ENCODE measurements around the gene ITSN1. TPM values are rescaled to one million over a fixed set of nuclear protein-coding genes. Genes with fewer than 3 reads are reported as not detected.

ITSN1 gene
- total and polyA plus RNA-seq, 2 experiments from 2014 or later, result 35.5 to 57.1 TPM

- H3K4me2 ChIP-seq (ENCODE audit: unreplicated experiment), result no peak overlapping the region
- peaks cover 25% of the 10 kb centered on the region for H3K4me1 ChIP-seq (ENCODE audit: insufficient read depth)
- no peaks in the 10 kb centered on the region for H3K9me2 ChIP-seq (ENCODE audit: insufficient read depth)
- no peak overlapping the region for H2AFZ ChIP-seq
- H3K9me3 ChIP-seq (ENCODE audit: low read depth), result no peaks in the 10 kb centered on the region
- H3K9ac ChIP-seq, result no peak overlapping the region
- no peak overlapping the region for H3K27ac ChIP-seq
- H3K4me3 ChIP-seq, result no peak overlapping the region
- 98% methylated on average over 6 of the region's 6 CpGs for WGBS, 2 experiments (ENCODE audit: low coverage in 1 of 2, low lambda C conversion rate in 2 of 2, missing lambda C conversion rate in 2 of 2)
- no peaks in the 10 kb centered on the region for H3K27me3 ChIP-seq (replicated peaks; ENCODE audit: insufficient read depth)
- in situ Hi-C loops (cut with MboI), result no loop called here
- H3F3A ChIP-seq (ENCODE audit: insufficient read depth), result peaks cover 17% of the 10 kb centered on the region
- H3K36me3 ChIP-seq (ENCODE audit: low read depth), result no peaks in the 10 kb centered on the region
- H3K79me2 ChIP-seq (ENCODE audit: insufficient read depth), result peaks cover 98% of the 10 kb centered on the region
- TF ChIP-seq EZH2phosphoT487 (IDR thresholded peaks at IDR 0.05; ENCODE audit: insufficient read depth, low read depth), result no peak
- no peak for TF ChIP-seq EZH2 (IDR thresholded peaks at IDR 0.05; ENCODE audit: insufficient read depth, poor library complexity, severe bottlenecking)
- peaks cover 5% of the 10 kb centered on the region for H4K20me1 ChIP-seq (ENCODE audit: insufficient read depth)
- no peak for DNase-seq
Measured at GRCh38 chr21:33691945-33692603, 49.8 kb downstream of the ITSN1 start.

GRCh38 chr21:33695813-33696212, 53.5 kb downstream of the ITSN1 start:
- Histone ChIP-seq H3K36me3 (ENCODE audit: low read depth) (no peaks in the 10 kb centered on the region), H3F3A (ENCODE audit: insufficient read depth) (peaks cover 7% of the 10 kb centered on the region; the same call in 1 of the 2 replicates), H3K9me3 (ENCODE audit: low read depth) (no peaks in the 10 kb centered on the region), H3K27ac (no peak overlapping the region), H3K27me3 (replicated peaks; ENCODE audit: insufficient read depth) (no peaks in the 10 kb centered on the region), H3K9me2 (ENCODE audit: insufficient read depth) (no peaks in the 10 kb centered on the region), H3K4me2 (ENCODE audit: unreplicated experiment) (no peak overlapping the region), H2AFZ (no peak overlapping the region), H3K4me1 (ENCODE audit: insufficient read depth) (peaks cover 13% of the 10 kb centered on the region), H3K79me2 (ENCODE audit: insufficient read depth) (peaks cover 100% of the 10 kb centered on the region), H3K4me3 (no peak overlapping the region), H4K20me1 (ENCODE audit: insufficient read depth) (peaks cover 5% of the 10 kb centered on the region), H3K9ac (no peak overlapping the region)
- TF ChIP-seq EZH2phosphoT487 (IDR thresholded peaks at IDR 0.05; ENCODE audit: insufficient read depth, low read depth) (no peak), EZH2 (IDR thresholded peaks at IDR 0.05; ENCODE audit: insufficient read depth, poor library complexity, severe bottlenecking) (no peak)
- DNase-seq, result no peak
- 84 to 93% methylated on average over 2 of the region's 2 CpGs for WGBS, 2 experiments (ENCODE audit: low coverage in 1 of 2, low lambda C conversion rate in 2 of 2, missing lambda C conversion rate in 2 of 2)
- in situ Hi-C loops (cut with MboI), result no loop called here

- Histone ChIP-seq H3F3A (ENCODE audit: insufficient read depth) (peaks cover 7% of the 10 kb centered on the region; the same call in 1 of the 2 replicates), H3K36me3 (ENCODE audit: low read depth) (no peaks in the 10 kb centered on the region), H3K4me2 (ENCODE audit: unreplicated experiment) (no peak overlapping the region), H3K4me3 (no peak overlapping the region), H3K4me1 (ENCODE audit: insufficient read depth) (peaks cover 13% of the 10 kb centered on the region), H3K9me2 (ENCODE audit: insufficient read depth) (no peaks in the 10 kb centered on the region), H2AFZ (no peak overlapping the region), H3K27me3 (replicated peaks; ENCODE audit: insufficient read depth) (no peaks in the 10 kb centered on the region), H3K27ac (no peak overlapping the region), H4K20me1 (ENCODE audit: insufficient read depth) (peaks cover 5% of the 10 kb centered on the region), H3K9me3 (ENCODE audit: low read depth) (no peaks in the 10 kb centered on the region), H3K79me2 (ENCODE audit: insufficient read depth) (peaks cover 100% of the 10 kb centered on the region), H3K9ac (no peak overlapping the region)
- in situ Hi-C loops (cut with MboI), result no loop called here
- no peak for DNase-seq
- TF ChIP-seq EZH2phosphoT487 (IDR thresholded peaks at IDR 0.05; ENCODE audit: insufficient read depth, low read depth), result no peak
- TF ChIP-seq EZH2 (IDR thresholded peaks at IDR 0.05; ENCODE audit: insufficient read depth, poor library complexity, severe bottlenecking), result no peak
- 44 to 48% methylated on average over 5 of the region's 5 CpGs for WGBS, 2 experiments (ENCODE audit: low coverage in 1 of 2, low lambda C conversion rate in 2 of 2, missing lambda C conversion rate in 2 of 2)
Measured at GRCh38 chr21:33696465-33696864, 54.2 kb downstream of the ITSN1 start.

- in situ Hi-C loops (cut with MboI), result no loop called here
- H3K27me3 ChIP-seq (replicated peaks; ENCODE audit: insufficient read depth), result no peaks in the 10 kb centered on the region
- no peak overlapping the region for H3K27ac ChIP-seq
- DNase-seq, result no peak
- H3K4me1 ChIP-seq (ENCODE audit: insufficient read depth), result peaks cover 13% of the 10 kb centered on the region
- H3K79me2 ChIP-seq (ENCODE audit: insufficient read depth), result peaks cover 97% of the 10 kb centered on the region
- H3K9me2 ChIP-seq (ENCODE audit: insufficient read depth), result no peaks in the 10 kb centered on the region
- H2AFZ ChIP-seq, result no peak overlapping the region
- no peaks in the 10 kb centered on the region for H3K36me3 ChIP-seq (ENCODE audit: low read depth)
- peaks cover 8% of the 10 kb centered on the region for H4K20me1 ChIP-seq (ENCODE audit: insufficient read depth)
- H3K4me3 ChIP-seq, result no peak overlapping the region
- H3K4me2 ChIP-seq (ENCODE audit: unreplicated experiment), result no peak overlapping the region
- H3F3A ChIP-seq (ENCODE audit: insufficient read depth), result peaks cover 7% of the 10 kb centered on the region; the same call in 1 of the 2 replicates
- TF ChIP-seq EZH2 (IDR thresholded peaks at IDR 0.05; ENCODE audit: insufficient read depth, poor library complexity, severe bottlenecking), result no peak
- WGBS, 2 experiments (ENCODE audit: low coverage in 1 of 2, low lambda C conversion rate in 2 of 2, missing lambda C conversion rate in 2 of 2), result 74 to 89% methylated on average over 3 of the region's 3 CpGs
- H3K9ac ChIP-seq, result no peak overlapping the region
- H3K9me3 ChIP-seq (ENCODE audit: low read depth), result no peaks in the 10 kb centered on the region
Measured at GRCh38 chr21:33698087-33698860, 56.0 kb downstream of the ITSN1 start.
